ENCODE results near the gene KCNQ1.
A peak's percentile ranks its signal among the peaks of the same experiment; 100 is the strongest.

KCNQ1 gene

DNA sequence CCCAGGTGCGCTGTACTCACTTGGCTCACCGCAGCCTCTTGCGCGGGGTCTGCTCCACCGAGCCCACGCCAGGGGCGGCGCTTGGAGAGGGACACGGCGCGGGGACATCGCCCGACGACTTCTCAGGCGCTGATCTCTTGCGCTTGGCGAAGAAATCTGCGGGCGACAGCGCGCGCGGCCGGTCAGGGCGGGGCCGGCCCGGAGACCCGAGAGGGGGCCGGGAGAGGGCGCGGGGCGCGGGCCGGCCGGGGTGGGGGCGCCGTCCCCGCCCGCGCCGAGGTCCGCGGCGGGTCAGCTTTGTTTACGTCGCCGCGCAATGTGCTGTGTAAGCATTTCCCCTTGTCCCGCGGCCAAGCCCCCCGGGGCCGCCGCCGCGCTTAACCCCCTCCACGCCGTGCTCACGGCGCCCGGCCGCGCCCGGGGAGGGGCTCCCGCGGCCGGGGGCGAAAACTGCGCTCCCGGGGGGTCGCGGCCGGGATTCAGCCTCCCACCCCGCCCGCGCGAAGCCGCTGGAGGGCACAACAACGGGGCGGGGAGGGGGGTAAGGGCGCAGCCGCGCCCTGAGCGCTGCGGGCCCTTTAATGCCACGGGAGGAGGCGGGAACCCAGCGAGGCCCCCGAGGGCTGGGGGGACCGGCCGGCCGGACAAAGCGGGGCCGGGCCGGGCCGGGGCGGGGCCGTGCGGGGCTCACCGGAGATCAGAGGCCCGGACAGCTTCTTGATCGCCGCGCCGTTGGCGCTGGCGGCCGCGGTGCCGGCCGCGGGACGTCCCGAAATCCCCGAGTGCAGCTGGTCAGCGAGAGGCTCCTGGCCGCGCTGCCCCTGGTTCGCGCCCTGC is 439.4 kb downstream of the KCNQ1 start:
- H3K27me3 Mint-ChIP-seq: no peaks in the 10 kb centered on the region
- H3K4me1 Mint-ChIP-seq: peaks cover 17% of the 10 kb centered on the region
- H3K36me3 Mint-ChIP-seq: no peaks in the 10 kb centered on the region
- H3K4me3 Mint-ChIP-seq: no peak overlapping the region
- H3K9me3 Mint-ChIP-seq: no peaks in the 10 kb centered on the region
- no peak overlapping the region for H3K27ac Mint-ChIP-seq

DNA sequence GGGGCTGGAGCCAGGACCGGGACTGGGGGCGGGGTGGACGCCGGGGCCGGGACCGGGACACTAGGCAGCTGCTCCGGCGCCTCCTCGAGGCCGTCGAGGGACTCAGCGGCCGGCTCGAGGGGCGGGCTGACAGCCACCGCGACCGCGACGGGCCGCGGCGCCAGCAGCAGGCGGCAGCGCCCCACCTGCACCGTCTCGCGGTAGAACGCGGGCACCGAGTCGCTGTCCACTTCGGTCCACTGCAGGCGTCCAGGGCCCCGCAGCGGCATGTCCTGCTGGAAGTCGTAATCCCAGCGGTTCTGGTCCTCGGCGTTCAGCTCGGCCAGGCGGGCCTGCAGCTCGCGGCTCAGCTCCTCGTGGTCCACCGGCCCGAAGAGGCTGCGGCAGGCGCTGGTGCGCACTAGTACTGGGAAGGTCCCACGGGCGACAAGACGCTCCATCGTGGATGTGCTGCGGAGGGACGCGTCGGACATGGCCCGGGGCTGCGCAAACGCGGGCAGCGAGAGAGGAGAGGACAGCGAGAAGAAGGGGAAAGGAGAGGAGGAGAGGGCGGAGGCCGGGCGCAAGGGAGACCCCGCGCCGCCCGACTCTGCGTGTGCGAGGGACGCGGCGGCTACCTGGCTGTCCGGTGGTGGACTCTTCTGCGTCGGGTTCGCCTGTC is 440.3 kb downstream of the KCNQ1 start:
- no peak overlapping the region for H3K27ac Mint-ChIP-seq

GRCh38 chr11:2885678-2886081 is 440.9 kb downstream of the KCNQ1 start, which contains the start of gene CDKN1C:
Gene CDKN1C (minus strand): TSS chr11:2885775. CDS start chr11:2885456, 319 bp downstream.
- Mint-ChIP-seq H3K4me1 (peaks cover 17% of the 10 kb centered on the region), H3K4me3 (peak within 1 kb of the TSS; percentile 82), H3K9me3 (no peaks in the 10 kb centered on the region), H3K36me3 (no peaks in the 10 kb centered on the region), H3K27me3 (no peaks in the 10 kb centered on the region), H3K27ac (no peak within 1 kb of the TSS)

More for the DNA sequence above, 440.3 kb downstream of the KCNQ1 start:
- Mint-ChIP-seq H3K4me1 (peaks cover 17% of the 10 kb centered on the region), H3K9me3 (no peaks in the 10 kb centered on the region), H3K27me3 (no peaks in the 10 kb centered on the region), H3K36me3 (no peaks in the 10 kb centered on the region), H3K4me3 (peak overlapping the region; percentile 82)

DNA sequence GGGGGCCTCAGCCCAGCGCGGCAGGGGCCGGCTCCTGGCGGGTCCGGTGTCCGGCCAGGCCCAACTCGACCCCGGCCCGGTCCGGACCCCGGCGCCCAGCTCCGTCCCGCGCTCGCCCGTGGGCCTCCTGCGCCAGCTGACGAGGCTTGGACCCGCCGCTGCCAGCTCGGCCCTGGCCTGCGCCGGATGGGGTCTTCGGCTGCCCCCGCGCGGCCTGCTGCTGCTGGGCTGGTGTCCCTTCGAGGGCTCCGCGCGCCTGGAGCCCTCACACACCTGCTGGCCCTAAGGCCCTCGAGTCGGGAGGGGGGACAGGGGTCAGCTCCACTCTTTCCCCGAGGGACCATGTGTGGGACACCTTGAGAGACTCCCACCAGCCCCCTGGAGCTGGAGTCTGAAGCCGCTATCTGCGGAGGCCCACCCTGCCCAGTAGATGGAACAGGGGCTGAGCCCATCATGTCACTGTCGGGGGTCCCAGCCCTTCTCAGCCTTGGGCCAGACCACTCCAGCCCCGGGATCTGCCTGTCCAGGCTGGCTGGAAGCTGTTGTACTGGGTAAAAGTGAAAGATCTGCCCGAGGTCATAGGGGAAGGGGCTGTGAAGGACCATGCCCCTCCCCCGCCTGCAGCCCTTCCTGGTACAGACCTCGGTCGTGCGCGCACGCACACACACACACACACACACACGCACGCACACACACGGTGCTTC is 441.5 kb downstream of the KCNQ1 start:
- H3K4me3 Mint-ChIP-seq: no peak overlapping the region
- peaks cover 18% of the 10 kb centered on the region for H3K4me1 Mint-ChIP-seq
- H3K27ac Mint-ChIP-seq: no peak overlapping the region
- no peaks in the 10 kb centered on the region for H3K27me3 Mint-ChIP-seq
- no peaks in the 10 kb centered on the region for H3K9me3 Mint-ChIP-seq
- H3K36me3 Mint-ChIP-seq: no peaks in the 10 kb centered on the region

GRCh38 chr11:2886936-2887335 is 442.1 kb downstream of the KCNQ1 start:
- H3K36me3 Mint-ChIP-seq: no peaks in the 10 kb centered on the region
- H3K4me1 Mint-ChIP-seq: peaks cover 24% of the 10 kb centered on the region
- H3K4me3 Mint-ChIP-seq: peak overlapping the region; percentile 33
- H3K27ac Mint-ChIP-seq: no peak overlapping the region
- no peaks in the 10 kb centered on the region for H3K27me3 Mint-ChIP-seq
- no peaks in the 10 kb centered on the region for H3K9me3 Mint-ChIP-seq

- no peaks in the 10 kb centered on the region for H3K36me3 Mint-ChIP-seq
- peak overlapping the region; percentile 33 for H3K4me3 Mint-ChIP-seq
- peaks cover 26% of the 10 kb centered on the region for H3K4me1 Mint-ChIP-seq
- H3K27me3 Mint-ChIP-seq: no peaks in the 10 kb centered on the region
- no peak overlapping the region for H3K27ac Mint-ChIP-seq
- no peaks in the 10 kb centered on the region for H3K9me3 Mint-ChIP-seq
Observed at GRCh38 chr11:2887515-2888195, 442.8 kb downstream of the KCNQ1 start.

GRCh38 chr11:2888266-2888968 is 443.6 kb downstream of the KCNQ1 start:
- peaks cover 27% of the 10 kb centered on the region for H3K4me1 Mint-ChIP-seq
- H3K36me3 Mint-ChIP-seq: no peaks in the 10 kb centered on the region
- H3K9me3 Mint-ChIP-seq: no peaks in the 10 kb centered on the region
- H3K27ac Mint-ChIP-seq: peak overlapping the region; percentile 62
- no peaks in the 10 kb centered on the region for H3K27me3 Mint-ChIP-seq
- H3K4me3 Mint-ChIP-seq: peak overlapping the region; percentile 26

GRCh38 chr11:2889362-2890273 is 444.8 kb downstream of the KCNQ1 start:
- H3K27ac Mint-ChIP-seq: no peak overlapping the region
- peaks cover 30% of the 10 kb centered on the region for H3K4me1 Mint-ChIP-seq
- H3K9me3 Mint-ChIP-seq: no peaks in the 10 kb centered on the region
- H3K4me3 Mint-ChIP-seq: no peak overlapping the region
- no peaks in the 10 kb centered on the region for H3K27me3 Mint-ChIP-seq
- no peaks in the 10 kb centered on the region for H3K36me3 Mint-ChIP-seq

DNA sequence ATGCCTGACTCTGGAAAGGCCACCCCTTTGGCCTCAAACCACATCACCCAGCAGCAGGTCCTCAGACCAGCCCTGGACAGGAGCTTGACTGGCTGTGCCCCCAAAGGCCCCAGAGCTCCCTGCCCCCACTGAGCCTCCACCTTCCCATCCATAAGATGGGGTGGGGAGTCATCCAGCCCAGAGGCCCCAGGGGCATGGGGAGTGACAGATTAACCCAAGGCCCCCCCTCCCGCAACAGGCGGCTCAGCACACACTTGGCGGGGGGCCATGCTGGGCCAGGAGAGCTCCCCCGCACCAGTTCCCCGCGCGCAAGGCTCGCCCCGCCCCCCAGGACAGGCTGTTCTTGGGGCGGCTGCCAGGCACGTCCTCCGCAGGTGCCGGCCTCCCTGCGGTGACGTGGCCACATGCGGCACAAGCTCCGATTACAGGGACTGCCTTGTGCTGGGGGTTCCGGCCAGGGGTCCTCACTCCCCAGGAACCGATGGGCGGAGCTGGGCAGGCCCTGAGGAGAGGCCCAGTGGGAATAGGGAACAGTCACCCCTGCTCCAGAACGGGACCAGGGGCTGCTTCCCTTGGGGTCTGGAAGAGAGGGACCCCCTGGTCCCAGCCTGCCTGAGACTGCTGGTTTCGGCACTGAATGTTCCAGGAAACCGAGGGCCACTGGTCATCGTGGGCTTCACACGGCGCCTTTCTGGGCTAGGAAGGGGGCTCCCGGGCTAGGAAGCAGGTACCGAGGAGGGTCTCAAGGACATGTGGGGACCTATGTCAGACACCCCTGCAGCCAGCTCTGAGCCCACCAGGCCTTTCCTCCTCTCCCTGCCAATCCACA is 445.9 kb downstream of the KCNQ1 start:
- Mint-ChIP-seq H3K4me3 (no peak overlapping the region), H3K9me3 (no peaks in the 10 kb centered on the region), H3K4me1 (peaks cover 30% of the 10 kb centered on the region), H3K27ac (no peak overlapping the region), H3K27me3 (no peaks in the 10 kb centered on the region), H3K36me3 (no peaks in the 10 kb centered on the region)

- peak overlapping the region; percentile 51 for H3K27ac Mint-ChIP-seq
- no peaks in the 10 kb centered on the region for H3K27me3 Mint-ChIP-seq
- peak overlapping the region; percentile 62 for H3K4me3 Mint-ChIP-seq
- H3K36me3 Mint-ChIP-seq: no peaks in the 10 kb centered on the region
- H3K9me3 Mint-ChIP-seq: no peaks in the 10 kb centered on the region
- peaks cover 29% of the 10 kb centered on the region for H3K4me1 Mint-ChIP-seq
Observed at GRCh38 chr11:2891326-2892214, 446.8 kb downstream of the KCNQ1 start.

DNA sequence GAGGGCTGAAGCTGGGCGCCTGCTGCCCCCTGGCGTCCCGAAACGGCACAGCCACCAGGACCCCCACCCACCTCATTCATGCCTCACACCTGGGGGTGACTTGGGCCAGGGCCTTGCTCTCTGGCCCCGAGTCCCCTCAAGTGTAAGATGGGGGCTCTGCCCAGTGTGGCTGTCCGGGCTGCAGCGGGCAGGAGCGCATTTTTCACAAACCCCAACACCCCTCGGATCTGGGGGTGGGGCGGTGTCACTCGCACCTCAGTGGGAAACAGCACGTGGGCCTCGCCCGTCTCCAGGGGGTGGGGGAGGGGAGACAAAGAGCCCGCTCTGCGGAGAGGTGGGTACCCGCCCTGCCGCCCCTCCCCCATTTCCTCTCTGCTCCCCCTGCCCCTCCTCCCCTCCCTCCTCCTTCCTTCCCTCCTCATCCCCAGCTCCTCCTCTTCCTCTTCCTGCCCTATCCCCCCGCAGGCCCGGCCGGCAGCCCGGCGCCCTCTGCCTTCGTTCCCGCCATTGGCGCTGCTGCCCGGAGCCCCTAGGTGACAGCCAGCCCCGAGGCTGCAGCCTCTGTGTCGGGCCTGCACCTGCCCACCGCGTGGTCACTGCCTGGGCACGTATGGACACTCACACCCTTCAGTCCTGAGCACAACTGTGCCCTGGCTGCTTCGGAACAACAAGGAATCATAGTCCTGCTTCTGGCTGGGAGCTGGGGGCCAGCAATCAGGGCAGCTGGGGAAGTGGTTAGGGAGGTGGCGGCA is 447.6 kb downstream of the KCNQ1 start:
- no peaks in the 10 kb centered on the region for H3K9me3 Mint-ChIP-seq
- no peaks in the 10 kb centered on the region for H3K36me3 Mint-ChIP-seq
- no peaks in the 10 kb centered on the region for H3K27me3 Mint-ChIP-seq
- peak overlapping the region; percentile 51 for H3K27ac Mint-ChIP-seq
- peaks cover 23% of the 10 kb centered on the region for H3K4me1 Mint-ChIP-seq
- peak overlapping the region; percentile 73 for H3K4me3 Mint-ChIP-seq

GRCh38 chr11:2892967-2893528 is 448.2 kb downstream of the KCNQ1 start:
- H3K36me3 Mint-ChIP-seq: no peaks in the 10 kb centered on the region
- peaks cover 27% of the 10 kb centered on the region for H3K4me1 Mint-ChIP-seq
- peak overlapping the region; percentile 73 for H3K4me3 Mint-ChIP-seq
- H3K27me3 Mint-ChIP-seq: no peaks in the 10 kb centered on the region
- no peaks in the 10 kb centered on the region for H3K9me3 Mint-ChIP-seq
- peak overlapping the region; percentile 41 for H3K27ac Mint-ChIP-seq

Data from activated naive CD4-positive, alpha-beta T cell treated with anti-CD3 and anti-CD28 coated beads, Interleukin-2, amount 50 U/mL, for 24 hours (primary cell).